Hematopoietic multipotent progenitor cell treated with erythropoietin and hydrocortisone succinate and interleukin-3 and kit ligand, for 8 days (in vitro differentiated cells): ENCODE results near the gene TBCD.

Experiments
- DNase-seq: peaks from one replicate; pipeline ENCODE4 v3.0.0-alpha.2; 2015

Gene TBCD

DNA sequence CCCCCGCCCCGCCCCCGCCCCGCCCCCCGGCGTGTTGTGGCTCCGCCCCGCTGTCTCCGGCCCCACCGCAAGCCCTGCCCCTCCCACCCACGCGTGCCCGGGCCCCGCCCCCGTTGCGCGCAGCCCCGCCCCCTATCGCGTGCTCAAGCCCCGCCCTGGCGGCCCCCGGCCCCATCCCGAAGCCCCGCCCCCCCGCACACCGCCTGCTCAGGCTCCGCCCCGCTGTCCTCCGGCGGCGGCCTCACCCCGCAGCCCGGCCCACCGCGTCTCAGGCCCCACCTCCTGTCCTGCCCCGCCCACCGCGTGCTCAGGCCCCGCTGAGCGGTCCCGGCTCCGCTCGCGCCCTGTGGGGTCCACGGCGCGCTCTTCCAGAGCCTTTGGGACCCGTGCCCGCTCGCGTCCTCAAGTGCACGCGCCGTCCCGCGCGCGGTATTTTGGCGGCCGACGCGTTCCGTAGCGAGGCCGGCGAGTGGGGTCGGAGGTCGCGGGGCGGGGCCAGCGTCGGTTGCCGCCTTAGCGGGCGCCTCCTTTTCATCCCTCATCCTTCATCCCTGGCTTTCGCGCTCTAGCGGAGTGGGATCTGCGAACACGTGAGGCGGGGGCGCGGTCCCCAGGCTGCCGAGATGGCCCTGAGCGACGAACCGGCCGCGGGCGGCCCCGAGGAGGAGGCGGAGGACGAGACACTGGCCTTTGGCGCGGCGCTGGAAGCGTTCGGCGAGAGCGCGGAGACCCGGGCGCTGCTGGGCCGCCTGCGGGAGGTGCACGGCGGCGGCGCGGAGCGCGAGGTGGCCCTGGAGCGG, at the start of gene TBCD:
TSS of gene TBCD (plus strand) at position 495 of the 800 bp plus-strand sequence. CDS start at position 624, 129 bp downstream.
- DNase-seq, result peak; percentile 86

DNA sequence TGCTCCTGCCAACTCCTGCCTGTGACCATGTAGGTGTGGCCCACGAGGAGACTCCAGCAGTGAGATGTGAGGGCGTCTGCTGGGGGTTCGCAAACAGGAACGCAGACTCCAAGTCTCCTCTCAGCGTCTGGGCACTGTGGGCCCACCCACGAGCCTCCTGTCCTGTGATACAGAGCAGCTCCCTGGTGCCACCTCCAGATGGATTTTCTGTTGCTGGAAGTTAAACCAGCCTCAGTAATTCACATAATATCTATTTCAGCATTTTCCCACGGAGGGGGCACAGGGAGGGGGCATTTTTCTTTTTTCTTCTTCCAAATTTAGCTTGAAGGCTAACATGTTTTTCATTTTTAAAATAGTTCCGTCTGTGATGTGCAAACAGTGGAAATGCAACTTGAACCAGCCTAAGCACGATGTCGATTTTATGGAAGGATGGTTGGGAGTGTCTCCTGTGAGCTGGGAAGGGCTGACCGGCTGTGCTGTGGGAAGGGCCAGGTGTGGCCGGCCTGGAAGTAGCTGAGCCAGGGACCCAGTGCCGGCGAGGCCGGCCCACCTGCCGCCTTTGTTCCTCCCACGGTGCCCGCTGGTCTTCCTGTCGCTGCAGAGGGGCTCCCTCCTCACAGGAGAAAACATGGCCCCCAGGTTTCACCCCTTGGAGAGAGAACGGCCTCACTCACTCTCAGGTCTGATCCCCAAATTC, 49.5 kb upstream of the TBCD start:
- no peak for DNase-seq

DNA sequence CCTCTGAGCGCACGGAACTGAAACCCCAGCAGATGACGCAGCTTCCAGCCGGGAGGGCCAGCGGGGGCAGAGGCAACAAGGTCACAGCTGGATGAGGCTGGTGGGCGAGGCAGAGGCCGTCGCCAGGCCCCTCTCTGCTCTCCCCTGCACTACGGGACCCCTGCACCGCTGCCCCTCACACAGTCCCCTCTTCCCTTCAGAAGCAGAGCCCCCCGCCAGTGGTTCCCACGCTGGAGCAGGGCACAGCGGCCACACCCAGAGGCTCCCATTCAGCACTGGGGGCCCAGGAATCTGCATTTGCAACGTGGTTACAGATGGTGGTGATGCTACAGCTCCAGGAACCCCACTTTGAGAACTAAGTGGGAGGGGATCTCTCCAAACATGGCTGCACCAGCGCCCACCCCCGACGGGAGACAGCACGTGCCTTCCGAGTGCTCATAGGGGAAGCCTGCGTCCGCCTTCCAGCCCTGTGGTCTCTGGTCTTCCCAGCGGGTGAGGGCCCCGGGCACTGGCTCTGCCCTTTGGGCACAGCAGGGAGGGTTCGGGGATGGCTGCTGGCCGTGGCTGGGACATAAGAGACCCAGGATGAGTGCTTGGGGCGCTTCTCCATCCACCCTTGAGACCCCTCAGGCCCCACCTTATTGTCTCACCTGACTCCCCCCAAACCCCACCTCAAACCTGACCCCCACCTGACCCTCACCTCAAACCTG, 48.7 kb upstream of the TBCD start:
- DNase-seq, result no peak

DNA sequence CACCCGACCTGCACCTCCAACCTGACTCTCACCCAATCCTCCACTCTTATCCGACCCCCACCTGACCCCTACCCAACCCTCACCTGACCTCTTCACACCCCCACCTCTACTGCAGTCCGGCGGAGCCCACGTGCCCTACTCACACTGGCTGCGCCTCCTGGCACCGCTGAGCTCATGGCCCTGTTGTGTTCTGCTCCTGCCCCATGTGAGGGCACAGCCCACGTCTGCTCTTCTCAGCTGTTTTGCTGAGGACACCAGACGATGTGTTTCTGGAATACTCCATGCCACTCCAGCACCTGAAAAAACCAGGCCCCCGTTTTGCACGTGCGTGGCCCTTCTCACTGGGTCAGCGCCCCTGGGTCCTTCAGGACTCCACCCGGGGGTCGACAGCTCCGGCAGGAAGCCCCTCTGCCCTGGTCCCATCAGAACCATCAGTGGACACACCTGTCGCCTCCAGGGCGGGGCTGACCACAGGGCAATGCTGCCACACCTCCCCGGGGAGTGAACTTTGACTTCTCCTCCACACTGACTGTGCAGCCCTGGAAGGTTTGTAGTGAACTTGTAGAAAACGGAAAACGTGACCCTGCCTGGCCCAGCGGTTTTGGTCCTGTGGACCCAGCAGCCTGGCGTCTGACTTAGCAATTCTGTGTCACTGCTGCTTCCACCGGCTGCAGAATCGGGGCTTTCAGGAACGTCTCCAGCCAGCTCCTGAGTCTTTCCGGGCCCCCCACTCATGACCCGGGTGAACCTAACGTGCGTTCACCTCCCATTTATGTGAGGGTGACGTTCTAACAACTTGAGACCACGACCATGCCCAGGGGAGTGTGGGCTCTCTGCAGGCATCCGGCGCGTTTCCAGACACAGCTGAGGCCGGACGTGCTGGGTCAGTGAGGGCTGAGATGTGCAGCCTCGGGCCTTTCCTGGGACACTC, 47.7 kb upstream of the TBCD start:
- no peak for DNase-seq

DNA sequence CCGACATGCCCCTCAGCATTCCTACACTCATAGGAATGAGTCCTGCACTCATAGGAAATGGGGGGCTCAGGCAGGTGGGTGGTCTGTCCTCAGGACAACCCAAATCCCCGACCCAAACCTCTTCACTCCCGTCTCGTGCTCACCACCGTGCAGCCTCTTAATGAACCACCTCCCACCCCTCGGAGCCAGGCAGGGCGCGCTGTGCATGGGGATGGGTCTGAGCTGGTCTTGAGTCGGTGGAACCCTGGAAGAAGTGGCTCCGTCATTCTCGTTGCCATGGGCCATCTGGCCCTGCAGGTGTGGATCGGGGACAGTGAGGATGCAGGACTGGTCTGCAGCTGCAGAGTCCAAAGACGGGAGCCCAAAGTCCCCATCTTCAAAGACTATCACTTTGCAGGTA, 47.0 kb upstream of the TBCD start:
- DNase-seq, result no peak

DNA sequence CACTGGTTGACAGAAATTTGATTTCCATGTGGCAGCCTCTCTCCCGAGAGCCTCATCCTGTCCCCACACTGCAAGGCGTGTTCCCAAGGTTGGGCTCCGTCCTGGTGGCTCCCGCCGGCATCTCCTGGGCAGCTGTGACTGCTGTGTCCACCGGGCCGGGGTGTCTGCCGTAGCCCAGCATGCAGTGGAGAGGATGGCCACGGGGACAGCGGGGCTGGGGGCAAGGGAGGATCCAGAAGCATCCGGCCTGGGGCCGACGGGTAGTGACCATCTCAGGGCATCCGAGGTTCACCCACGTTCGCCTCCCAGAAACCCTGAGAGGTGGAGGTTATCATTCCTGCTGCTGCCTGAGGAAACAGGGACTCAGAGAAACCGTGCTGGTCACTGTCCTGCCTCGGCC, 46.1 kb upstream of the TBCD start:
- DNase-seq, result no peak

DNA sequence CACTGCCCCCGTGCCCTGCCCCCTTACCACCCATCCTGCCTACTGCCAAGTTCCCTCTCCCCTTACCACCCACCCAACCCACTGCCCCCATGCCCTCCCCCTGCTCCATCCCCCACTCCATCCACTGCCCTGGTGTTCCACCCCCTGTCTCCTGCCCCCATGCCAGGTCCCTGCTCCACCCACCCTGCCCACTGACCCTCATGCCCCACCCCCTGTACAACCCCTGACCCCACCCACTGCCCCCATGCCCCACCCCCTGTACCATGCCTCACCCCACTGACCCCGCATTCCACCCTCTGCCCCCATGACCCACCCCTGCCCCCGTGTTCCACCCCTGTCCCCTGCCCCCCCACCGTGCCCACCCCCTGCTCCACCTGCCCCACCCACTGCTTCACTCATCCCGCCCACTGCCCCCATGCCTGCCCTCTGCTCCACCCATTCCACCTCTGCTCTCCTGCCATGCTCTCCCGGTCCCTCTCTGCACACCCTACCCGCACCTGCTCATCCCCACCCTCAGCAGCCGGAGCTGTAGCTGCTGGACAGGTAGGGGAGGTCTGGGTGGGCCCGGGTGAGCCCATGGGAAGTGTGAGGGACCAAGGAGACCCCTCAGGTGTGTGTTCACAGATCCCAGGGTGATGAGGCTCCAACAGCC, 42.7 kb upstream of the TBCD start:
- no peak for DNase-seq

DNA sequence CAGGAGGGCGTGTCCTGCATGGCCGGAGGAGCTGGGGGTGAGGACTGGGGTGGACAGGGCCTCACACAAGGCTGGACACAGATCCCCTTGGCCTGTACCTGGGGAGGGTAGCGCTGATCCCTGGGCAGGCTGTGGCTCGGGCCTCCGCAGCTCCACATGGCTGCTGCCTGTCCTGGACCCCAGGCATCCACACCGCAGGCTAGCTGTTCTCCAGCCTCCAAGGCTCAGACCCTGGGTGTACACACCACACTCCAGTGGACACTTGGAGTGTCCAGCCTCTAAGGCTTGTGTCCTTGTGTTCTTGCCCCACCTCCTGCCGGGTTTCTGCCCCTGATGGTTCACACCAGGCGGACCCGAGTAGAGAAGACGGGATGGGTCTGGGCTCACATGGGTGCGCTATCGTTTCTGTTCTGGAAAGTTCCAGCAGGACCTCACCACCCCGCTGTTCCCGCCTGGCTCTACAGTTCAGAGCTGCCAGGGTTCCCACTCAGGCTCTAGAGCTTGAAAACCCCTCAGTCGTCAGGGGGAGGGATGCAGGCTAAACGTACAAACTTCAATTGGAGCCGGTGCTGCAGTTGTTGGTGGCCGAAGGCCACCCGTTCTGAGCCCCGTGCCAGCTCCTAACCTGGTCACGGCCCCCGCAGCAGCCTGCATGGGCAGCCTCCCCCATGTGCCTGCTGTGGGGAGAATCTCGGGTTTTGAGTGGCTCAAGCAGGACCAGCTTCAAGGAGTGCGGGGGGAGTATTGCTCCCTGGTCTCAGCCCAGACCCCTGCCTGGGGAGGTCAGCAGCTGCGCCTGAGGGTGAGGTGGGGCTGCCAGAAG, 42.0 kb upstream of the TBCD start:
- DNase-seq, result no peak

DNA sequence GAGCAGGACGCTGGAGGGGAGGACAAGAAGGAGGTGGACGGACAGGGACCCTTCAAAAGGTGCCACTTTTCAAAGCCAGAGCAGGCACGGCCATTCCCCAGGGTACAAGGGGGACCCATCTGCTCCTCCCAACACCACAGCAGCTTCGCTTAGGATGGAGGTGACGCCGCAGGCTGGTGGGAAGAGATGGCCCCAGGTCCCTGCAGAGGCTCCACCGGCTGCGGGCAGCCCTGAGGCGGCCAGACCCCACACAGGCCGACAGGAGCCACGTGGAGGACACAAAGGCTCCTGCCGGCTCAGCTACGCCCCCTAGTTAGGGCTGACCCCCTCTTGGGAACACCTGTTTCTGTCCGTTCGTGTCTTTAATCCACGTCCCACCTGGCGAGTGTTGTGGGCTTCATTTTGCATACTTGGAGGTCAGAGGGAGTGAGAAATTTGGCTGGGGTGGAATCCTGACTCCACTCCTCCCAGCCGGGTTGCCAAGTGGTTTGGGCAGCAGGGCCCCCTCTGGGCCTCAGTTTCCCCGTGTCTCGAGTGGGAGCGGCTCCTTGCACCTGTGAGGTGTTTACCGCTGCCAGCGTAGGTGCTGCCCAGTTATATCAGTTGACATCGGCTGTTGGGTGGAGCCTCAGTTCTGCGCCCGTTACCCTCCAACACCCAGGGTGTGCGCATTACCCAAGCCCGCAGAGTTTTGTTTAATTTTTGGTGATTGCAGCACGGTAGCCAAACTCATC, 41.2 kb upstream of the TBCD start:
- DNase-seq, result no peak

DNA sequence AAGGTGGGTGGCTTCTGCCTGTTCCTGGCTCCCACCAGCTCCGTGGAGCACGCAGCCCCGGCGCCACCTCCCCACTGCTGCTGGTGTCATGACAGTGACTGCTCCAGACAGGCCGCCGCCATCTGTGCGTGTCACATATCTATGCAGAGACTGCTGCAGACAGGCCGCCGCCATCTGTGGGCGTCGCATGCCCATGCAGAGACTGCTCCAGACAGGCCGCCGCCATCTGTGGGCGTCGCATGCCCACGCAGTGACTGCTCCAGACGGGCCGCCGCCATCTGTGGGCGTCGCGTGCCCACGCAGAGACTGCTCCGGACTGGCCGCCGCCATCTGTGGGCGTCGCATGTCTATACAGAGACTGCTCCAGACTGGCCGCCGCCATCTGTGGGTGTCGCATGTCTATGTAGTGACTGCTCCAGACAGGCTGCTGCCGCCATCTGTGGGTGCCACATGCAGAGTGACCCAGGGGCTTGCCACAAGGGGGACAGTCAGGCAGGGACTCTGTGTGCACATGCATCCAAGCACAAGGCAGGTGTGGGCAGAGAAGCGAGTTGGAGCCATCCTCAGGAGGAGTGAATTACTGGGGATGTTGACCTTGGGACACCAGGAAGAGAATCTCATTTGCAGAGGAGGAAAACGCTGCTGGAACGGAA, 38.7 kb upstream of the TBCD start:
- no peak for DNase-seq

DNA sequence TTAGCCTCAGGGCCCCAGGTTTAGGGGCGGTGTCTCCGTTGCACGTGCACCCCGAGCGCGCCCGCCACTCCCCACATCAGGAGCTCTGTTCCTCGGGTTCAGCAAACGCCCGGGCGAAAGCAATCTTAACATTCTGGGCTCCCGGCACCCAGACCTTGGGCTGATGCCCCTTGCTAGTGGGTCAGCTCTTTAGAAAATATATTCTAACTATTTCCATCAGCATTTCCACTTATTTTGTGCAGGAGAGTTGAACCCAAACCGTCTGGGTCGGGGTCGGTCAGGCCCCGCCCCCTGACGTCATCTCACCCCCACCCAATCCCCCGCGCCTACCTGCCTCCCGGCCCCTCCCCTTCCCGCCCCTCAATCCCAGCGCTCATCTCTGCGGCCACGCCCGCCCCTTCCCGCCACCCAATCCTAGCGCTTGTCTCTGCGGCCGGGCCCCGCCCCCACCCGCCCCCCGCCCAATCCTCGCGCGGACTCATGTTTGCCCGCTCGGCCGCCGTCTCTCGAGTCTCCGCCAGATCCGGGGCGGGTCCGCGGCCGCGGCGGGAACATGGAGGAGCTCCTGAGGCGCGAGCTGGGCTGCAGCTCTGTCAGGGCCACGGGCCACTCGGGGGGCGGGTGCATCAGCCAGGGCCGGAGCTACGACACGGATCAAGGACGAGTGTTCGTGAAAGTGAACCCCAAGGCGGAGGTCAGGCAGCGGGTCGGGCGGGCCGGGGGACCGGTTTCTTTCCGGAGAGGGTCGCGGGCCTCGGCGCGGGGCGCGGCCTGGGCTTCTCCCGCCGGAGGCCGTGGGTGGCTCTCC, 35.5 kb upstream of the TBCD start, which contains the start of gene FN3KRP:
TSS of gene FN3KRP (plus strand) at position 504 of the 808 bp plus-strand sequence. CDS start at position 554, 50 bp downstream.
- DNase-seq, result peak; percentile 90

DNA sequence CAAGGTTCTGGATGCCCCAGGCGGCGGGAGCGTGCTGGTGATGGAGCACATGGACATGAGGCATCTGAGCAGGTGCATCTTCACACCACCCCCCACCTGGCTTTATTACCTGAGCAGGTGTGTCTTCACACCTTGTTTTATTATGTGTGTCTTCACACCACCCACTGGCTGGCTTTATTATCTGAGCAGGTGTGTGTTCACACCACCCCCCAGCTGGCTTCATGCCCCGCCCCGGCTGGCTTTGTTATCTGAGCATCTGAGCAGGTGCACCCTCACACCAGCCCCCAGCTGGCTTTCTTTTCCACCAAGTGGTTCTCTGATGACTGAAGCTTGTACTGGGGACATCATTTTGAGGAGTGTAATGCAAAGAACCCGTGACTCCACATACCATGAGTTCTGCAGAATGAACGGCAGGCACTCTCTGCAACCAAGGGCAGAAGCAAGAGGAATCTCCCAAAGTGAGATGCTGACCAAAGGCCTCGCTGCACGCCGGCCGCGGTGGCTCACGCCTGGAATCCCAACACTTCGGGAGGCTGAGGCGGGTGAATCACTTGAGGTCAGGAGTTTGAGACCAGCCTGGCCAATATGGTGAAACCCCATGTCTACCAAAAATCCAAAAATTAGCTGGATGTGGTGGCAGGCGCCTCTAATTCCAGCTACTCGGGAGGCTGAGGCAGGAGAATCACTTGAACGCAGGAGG, 32.7 kb upstream of the TBCD start:
- no peak for DNase-seq

DNA sequence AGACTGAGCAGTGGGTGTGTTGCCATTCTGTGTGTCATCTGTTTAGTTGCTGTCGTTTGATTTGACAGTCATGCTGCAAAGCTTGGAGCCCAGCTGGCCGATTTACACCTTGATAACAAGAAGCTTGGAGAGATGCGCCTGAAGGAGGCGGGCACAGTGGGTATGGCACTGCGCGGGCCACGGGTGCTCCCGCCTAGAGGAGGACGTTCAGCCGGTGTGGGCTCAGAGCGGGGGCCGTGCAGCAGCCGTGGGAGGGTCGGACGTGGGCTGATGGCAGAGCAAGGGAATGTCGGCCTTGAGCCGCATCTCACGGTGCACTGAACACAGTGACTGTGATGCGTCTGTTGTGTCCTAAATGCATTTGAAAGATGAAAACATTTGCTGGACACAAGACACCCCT, 31.7 kb upstream of the TBCD start:
- DNase-seq, result no peak

DNA sequence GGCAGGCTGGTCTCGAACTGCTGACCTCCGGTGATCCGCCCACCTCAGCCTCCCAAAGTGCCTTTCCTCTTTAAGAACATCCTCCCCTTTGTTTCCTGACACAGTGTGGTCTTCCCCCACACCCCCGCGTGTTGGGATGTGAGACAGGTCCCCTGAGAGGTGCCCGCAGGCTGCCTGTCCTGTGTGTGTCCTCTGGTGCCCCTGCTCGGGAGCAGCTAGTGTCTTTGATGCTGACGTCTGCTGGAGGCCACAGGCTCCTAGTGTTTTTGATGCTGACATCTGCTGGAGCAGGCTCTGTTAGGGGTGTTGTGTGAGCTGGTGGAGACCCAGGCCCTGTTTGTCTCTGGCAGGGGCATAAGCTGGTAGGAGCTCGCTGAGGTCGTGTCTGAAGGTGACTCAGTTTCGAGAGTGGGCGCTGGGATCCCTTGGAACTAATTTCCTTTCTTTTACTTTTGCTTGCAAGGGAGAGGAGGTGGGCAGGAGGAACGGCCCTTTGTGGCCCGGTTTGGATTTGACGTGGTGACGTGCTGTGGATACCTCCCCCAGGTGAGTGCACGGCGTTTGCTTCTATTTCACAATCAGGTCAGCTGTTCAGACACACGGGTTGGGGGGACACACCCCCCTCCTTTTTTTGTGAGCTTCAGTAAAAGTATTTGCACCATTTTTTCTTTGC, 29.4 kb upstream of the TBCD start:
- no peak for DNase-seq

DNA sequence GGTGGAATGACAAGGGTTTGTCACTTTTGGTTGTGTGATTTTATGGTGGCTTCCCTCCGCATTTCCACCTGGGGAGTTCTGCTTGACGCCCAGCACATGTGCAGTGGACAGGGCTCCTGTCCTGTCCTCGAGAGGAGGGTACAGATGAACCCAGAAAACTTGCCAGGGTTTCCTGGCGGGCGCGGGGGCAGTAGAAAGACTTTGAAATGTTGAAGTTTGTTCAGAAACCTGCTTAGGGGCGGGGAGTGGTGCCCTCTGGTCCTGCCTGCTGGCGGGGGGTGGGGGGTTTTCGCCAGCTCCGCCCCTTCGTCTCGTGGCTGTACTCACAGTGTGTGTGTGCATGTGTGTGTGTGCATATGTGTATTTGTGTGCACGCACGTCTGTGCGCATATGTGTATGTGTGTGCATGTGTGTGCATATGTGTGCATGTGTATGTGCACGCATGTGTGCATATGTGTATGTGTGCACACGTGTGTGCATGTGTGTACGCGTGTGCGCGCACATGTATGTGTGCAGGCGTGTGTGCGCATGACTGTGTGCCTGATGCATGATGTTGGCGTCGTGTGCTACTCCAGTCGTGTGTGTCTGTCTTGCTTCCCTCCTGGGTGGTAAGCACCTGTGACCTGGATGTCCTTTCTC, 28.6 kb upstream of the TBCD start:
- no peak for DNase-seq

DNA sequence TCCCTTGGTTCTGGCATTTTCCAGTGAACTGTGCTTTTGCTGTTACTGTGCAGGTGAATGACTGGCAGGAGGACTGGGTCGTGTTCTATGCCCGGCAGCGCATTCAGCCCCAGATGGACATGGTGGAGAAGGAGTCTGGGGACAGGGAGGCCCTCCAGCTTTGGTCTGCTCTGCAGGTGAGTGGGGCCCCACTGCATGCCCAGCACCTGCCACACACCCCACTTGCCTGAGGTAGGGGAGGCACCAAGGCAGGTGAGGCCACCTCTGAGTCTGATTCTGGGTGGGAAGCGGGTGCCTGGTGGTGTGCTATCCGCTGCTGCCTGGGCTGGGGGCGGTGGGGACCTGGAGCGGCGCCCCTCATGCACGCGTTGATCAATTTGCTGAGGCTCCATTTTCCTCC, 25.4 kb upstream of the TBCD start:
- DNase-seq, result no peak
